ENCODE results near the gene IGSF23. TPM values are rescaled to one million over a fixed set of nuclear protein-coding genes. Genes with fewer than 3 reads are reported as not detected.

Gene IGSF23
- total and polyA plus RNA-seq, 4 donors = not detected

GRCh38 chr19:44645407-44646048, 32.2 kb downstream of the IGSF23 start:
- Histone ChIP-seq H3K36me3 (ENCODE audit: control insufficient read depth, insufficient read depth, low read length) (peaks cover 26% of the 10 kb centered on the region), H3K27ac (ENCODE audit: low read depth, low read length) (no peak overlapping the region), H3K27me3 (ENCODE audit: control insufficient read depth, insufficient read depth, low read length) (no peaks in the 10 kb centered on the region), H3K4me1 (ENCODE audit: control insufficient read depth, insufficient read depth, low read length) (peaks cover 6% of the 10 kb centered on the region), H3K9me3 (ENCODE audit: control insufficient read depth, insufficient read depth, low read length) (no peaks in the 10 kb centered on the region), H3K4me3 (ENCODE audit: low read depth, low read length) (no peak overlapping the region)
- WGBS (ENCODE audit: insufficient coverage) = 100% methylated on average over 1 of the region's 8 CpGs
- DNase-seq (ENCODE audit: low read depth in 4 of 6, low spot score in 6 of 6) = peak in 1 of 6 donors; percentile 19

- 90% methylated on average over 3 of the region's 3 CpGs for WGBS (ENCODE audit: insufficient coverage)
- Histone ChIP-seq H3K36me3 (ENCODE audit: control insufficient read depth, insufficient read depth, low read length) (peaks cover 31% of the 10 kb centered on the region), H3K4me1 (ENCODE audit: control insufficient read depth, insufficient read depth, low read length) (peaks cover 6% of the 10 kb centered on the region), H3K4me3 (ENCODE audit: low read depth, low read length) (no peak overlapping the region), H3K27me3 (ENCODE audit: control insufficient read depth, insufficient read depth, low read length) (no peaks in the 10 kb centered on the region), H3K27ac (ENCODE audit: low read depth, low read length) (no peak overlapping the region), H3K9me3 (ENCODE audit: control insufficient read depth, insufficient read depth, low read length) (no peaks in the 10 kb centered on the region)
- no peak for DNase-seq (ENCODE audit: low read depth in 4 of 6, low spot score in 6 of 6)
These were observed 32.7 kb downstream of the IGSF23 start for GRCh38 chr19:44646049-44646416.

- H3K27me3 ChIP-seq (ENCODE audit: control insufficient read depth, insufficient read depth, low read length) = no peaks in the 10 kb centered on the region
- 68% methylated on average over 31 of the region's 31 CpGs for WGBS (ENCODE audit: insufficient coverage)
- H3K27ac ChIP-seq (ENCODE audit: low read depth, low read length) = no peak overlapping the region
- DNase-seq (ENCODE audit: low read depth in 4 of 6, low spot score in 6 of 6) = no peak
- peaks cover 6% of the 10 kb centered on the region for H3K4me1 ChIP-seq (ENCODE audit: control insufficient read depth, insufficient read depth, low read length)
- no peaks in the 10 kb centered on the region for H3K9me3 ChIP-seq (ENCODE audit: control insufficient read depth, insufficient read depth, low read length)
- H3K4me3 ChIP-seq (ENCODE audit: low read depth, low read length) = no peak overlapping the region
- peaks cover 41% of the 10 kb centered on the region for H3K36me3 ChIP-seq (ENCODE audit: control insufficient read depth, insufficient read depth, low read length)
These were observed 33.8 kb downstream of the IGSF23 start for GRCh38 chr19:44647144-44647543.

- no peaks in the 10 kb centered on the region for H3K9me3 ChIP-seq (ENCODE audit: control insufficient read depth, insufficient read depth, low read length)
- peaks cover 6% of the 10 kb centered on the region for H3K4me1 ChIP-seq (ENCODE audit: control insufficient read depth, insufficient read depth, low read length)
- H3K27me3 ChIP-seq (ENCODE audit: control insufficient read depth, insufficient read depth, low read length) = no peaks in the 10 kb centered on the region
- 90% methylated on average over 3 of the region's 3 CpGs for whole genome bisulfite sequencing (ENCODE audit: insufficient coverage)
- H3K27ac ChIP-seq (ENCODE audit: low read depth, low read length) = no peak overlapping the region
- DNase-seq (ENCODE audit: low read depth in 4 of 6, low spot score in 6 of 6) = peak in 1 of 6 donors; percentile 39
- H3K36me3 ChIP-seq (ENCODE audit: control insufficient read depth, insufficient read depth, low read length) = peaks cover 53% of the 10 kb centered on the region
- H3K4me3 ChIP-seq (ENCODE audit: low read depth, low read length) = no peak overlapping the region
These were observed 35.4 kb downstream of the IGSF23 start for GRCh38 chr19:44648631-44649251.

GRCh38 chr19:44649578-44650145, 36.3 kb downstream of the IGSF23 start:
- WGBS (ENCODE audit: insufficient coverage) = 94% methylated on average over 15 of the region's 15 CpGs
- peaks cover under 1% of the 10 kb centered on the region for H3K4me1 ChIP-seq (ENCODE audit: control insufficient read depth, insufficient read depth, low read length)
- no peak overlapping the region for H3K4me3 ChIP-seq (ENCODE audit: low read depth, low read length)
- no peak for DNase-seq (ENCODE audit: low read depth in 4 of 6, low spot score in 6 of 6)
- H3K9me3 ChIP-seq (ENCODE audit: control insufficient read depth, insufficient read depth, low read length) = no peaks in the 10 kb centered on the region
- H3K27ac ChIP-seq (ENCODE audit: low read depth, low read length) = no peak overlapping the region
- peaks cover 61% of the 10 kb centered on the region for H3K36me3 ChIP-seq (ENCODE audit: control insufficient read depth, insufficient read depth, low read length)
- no peaks in the 10 kb centered on the region for H3K27me3 ChIP-seq (ENCODE audit: control insufficient read depth, insufficient read depth, low read length)

GRCh38 chr19:44653343-44653742, 40.0 kb downstream of the IGSF23 start:
- H3K4me1 ChIP-seq (ENCODE audit: control insufficient read depth, insufficient read depth, low read length) = peaks cover 5% of the 10 kb centered on the region
- no peaks in the 10 kb centered on the region for H3K27me3 ChIP-seq (ENCODE audit: control insufficient read depth, insufficient read depth, low read length)
- H3K36me3 ChIP-seq (ENCODE audit: control insufficient read depth, insufficient read depth, low read length) = peaks cover 70% of the 10 kb centered on the region
- no peaks in the 10 kb centered on the region for H3K9me3 ChIP-seq (ENCODE audit: control insufficient read depth, insufficient read depth, low read length)
- WGBS (ENCODE audit: insufficient coverage) = 89% methylated on average over 4 of the region's 5 CpGs
- no peak overlapping the region for H3K4me3 ChIP-seq (ENCODE audit: low read depth, low read length)
- no peak for DNase-seq (ENCODE audit: low read depth in 4 of 6, low spot score in 6 of 6)
- H3K27ac ChIP-seq (ENCODE audit: low read depth, low read length) = no peak overlapping the region

- Histone ChIP-seq H3K27ac (ENCODE audit: low read depth, low read length) (no peak overlapping the region), H3K4me3 (ENCODE audit: low read depth, low read length) (no peak overlapping the region), H3K36me3 (ENCODE audit: control insufficient read depth, insufficient read depth, low read length) (peaks cover 78% of the 10 kb centered on the region), H3K9me3 (ENCODE audit: control insufficient read depth, insufficient read depth, low read length) (no peaks in the 10 kb centered on the region), H3K27me3 (ENCODE audit: control insufficient read depth, insufficient read depth, low read length) (no peaks in the 10 kb centered on the region), H3K4me1 (ENCODE audit: control insufficient read depth, insufficient read depth, low read length) (peaks cover 5% of the 10 kb centered on the region)
- 61% methylated on average over 14 of the region's 16 CpGs for WGBS (ENCODE audit: insufficient coverage)
- DNase-seq (ENCODE audit: low read depth in 4 of 6, low spot score in 6 of 6) = no peak
These were observed 40.8 kb downstream of the IGSF23 start for GRCh38 chr19:44653977-44654774.

GRCh38 chr19:44657211-44657921, 44.0 kb downstream of the IGSF23 start:
- Histone ChIP-seq H3K27ac (ENCODE audit: low read depth, low read length) (no peak overlapping the region), H3K4me1 (ENCODE audit: control insufficient read depth, insufficient read depth, low read length) (peaks cover 10% of the 10 kb centered on the region), H3K4me3 (ENCODE audit: low read depth, low read length) (no peak overlapping the region), H3K36me3 (ENCODE audit: control insufficient read depth, insufficient read depth, low read length) (peaks cover 69% of the 10 kb centered on the region), H3K9me3 (ENCODE audit: control insufficient read depth, insufficient read depth, low read length) (no peaks in the 10 kb centered on the region), H3K27me3 (ENCODE audit: control insufficient read depth, insufficient read depth, low read length) (no peaks in the 10 kb centered on the region)
- peak in 3 of 6 donors; percentile 24 to 73 (median 70) for DNase-seq (ENCODE audit: low read depth in 4 of 6, low spot score in 6 of 6)
- WGBS (ENCODE audit: insufficient coverage) = 38% methylated on average over 23 of the region's 25 CpGs

GRCh38 chr19:44658069-44658733, 44.8 kb downstream of the IGSF23 start:
- peaks cover 64% of the 10 kb centered on the region for H3K36me3 ChIP-seq (ENCODE audit: control insufficient read depth, insufficient read depth, low read length)
- no peak for DNase-seq (ENCODE audit: low read depth in 4 of 6, low spot score in 6 of 6)
- 100% methylated on average over 2 of the region's 3 CpGs for WGBS (ENCODE audit: insufficient coverage)

More at GRCh38 chr19:44658069-44658733, 44.8 kb downstream of the IGSF23 start:
- Histone ChIP-seq H3K4me3 (ENCODE audit: low read depth, low read length) (no peak overlapping the region), H3K27me3 (ENCODE audit: control insufficient read depth, insufficient read depth, low read length) (no peaks in the 10 kb centered on the region), H3K27ac (ENCODE audit: low read depth, low read length) (no peak overlapping the region), H3K9me3 (ENCODE audit: control insufficient read depth, insufficient read depth, low read length) (no peaks in the 10 kb centered on the region), H3K4me1 (ENCODE audit: control insufficient read depth, insufficient read depth, low read length) (peaks cover 16% of the 10 kb centered on the region)

Measured in spinal cord (tissue), 10 donors.